Vagina (tissue), 2 donors: Measurements from ENCODE around the gene MACF1. TPM values are rescaled to one million over a fixed set of nuclear protein-coding genes. Genes with fewer than 3 reads are reported as not detected.

Source experiments
- DNase-seq, 2 donors: peaks; one replicate each; pipeline ENCODE4 v3.0.0-alpha.2; 2017; ENCODE audit errors: extremely low spot score in 2 of 2
- H3K27ac ChIP-seq: fragments of 200-600 bp; sonication (generic); one replicate; pipeline ENCODE4 v1.5.1; 2019
- H3K27me3 ChIP-seq: fragments of 200-600 bp; sonication (generic); one replicate; pipeline ENCODE4 v1.5.1; 2019
- H3K36me3 ChIP-seq, 2 donors: fragments of 200-600 bp; sonication (generic); one replicate each; pipeline ENCODE4 v1.5.1; 2017 to 2019
- H3K4me1 ChIP-seq: fragments of 200-600 bp; sonication (generic); one replicate; pipeline ENCODE4 v1.5.1; 2019
- H3K4me3 ChIP-seq, 2 donors: fragments of 200-600 bp; sonication (generic); 1 replicate in 1 of 2; 2 replicates in 1 of 2; pipeline ENCODE4 v1.5.1; 2016 to 2019
- H3K9me3 ChIP-seq: fragments of 200-600 bp; sonication (generic); one replicate; pipeline ENCODE4 v1.5.1; 2019
- CTCF ChIP-seq, 3 experiments: fragments of 450-650 bp in 2 of 3; fragments of 200-600 bp in 1 of 3; sonication (generic) in 1 of 3; IDR thresholded peaks; one replicate each; pipeline ENCODE4 v1.5.1; 2017 to 2019; ENCODE audit warnings: antibody characterized with exemption in 3 of 3, mild to moderate bottlenecking in 2 of 3, moderate library complexity in 2 of 3
- POLR2A ChIP-seq, 2 donors: fragments of 450-650 bp; IDR thresholded peaks; one replicate each; pipeline ENCODE4 v1.6.1; 2017; ENCODE audit warnings: antibody characterized with exemption in 2 of 2, mild to moderate bottlenecking in 2 of 2, moderate library complexity in 2 of 2
- POLR2AphosphoS5 ChIP-seq, 2 donors: sonication (generic); formaldehyde crosslinking; IDR thresholded peaks; one replicate each; pipeline ENCODE4 v1.9.0; 2017; ENCODE audit warnings: antibody characterized with exemption in 2 of 2, mild to moderate bottlenecking in 2 of 2, low read depth in 1 of 2; ENCODE audit not compliant: insufficient read depth in 1 of 2
- intact Hi-C: fragments of 100-400 bp; cut with DNase I; formaldehyde crosslinking; loops from one replicate; pipeline ENCODE4 v1.15.1; 2023
- total RNA-seq: library from RNA; depleted of rRNA; stranded (reverse); fragments of >200 nt; gene quantifications from one replicate; pipeline ENCODE4 v1.2.3, GENCODE V29; 2016

The MACF1 gene
- total RNA-seq, 1 donor from 2014 or later = 291 TPM

- TF ChIP-seq CTCF (IDR thresholded peaks at IDR 0.05) = no peak
- no peak for TF ChIP-seq POLR2AphosphoS5 (IDR thresholded peaks at IDR 0.05; ENCODE audit: insufficient read depth in 1 of 2, low read depth in 1 of 2)
- no peak for TF ChIP-seq POLR2A (IDR thresholded peaks at IDR 0.05)
- DNase-seq = no peak
- H3K9me3 ChIP-seq = no peaks in the 10 kb centered on the region
- intact Hi-C loops = no loop called here
- H3K36me3 ChIP-seq = peaks cover 0 to 16% of the 10 kb centered on the region in 2 donors
- H3K27me3 ChIP-seq = no peaks in the 10 kb centered on the region
- H3K4me3 ChIP-seq = no peak overlapping the region
- peaks cover 18% of the 10 kb centered on the region for H3K4me1 ChIP-seq
- H3K27ac ChIP-seq = no peak overlapping the region
Observed at GRCh38 chr1:39261712-39262221, 57.3 kb downstream of the MACF1 start.

GRCh38 chr1:39262802-39263201 lies 58.3 kb downstream of the MACF1 start:
- intact Hi-C loops = no loop called here
- Histone ChIP-seq H3K27ac (no peak overlapping the region), H3K4me3 (no peak overlapping the region), H3K36me3 (peaks cover 0 to 14% of the 10 kb centered on the region in 2 donors), H3K9me3 (no peaks in the 10 kb centered on the region), H3K4me1 (peaks cover 27% of the 10 kb centered on the region), H3K27me3 (no peaks in the 10 kb centered on the region)
- TF ChIP-seq POLR2AphosphoS5 (IDR thresholded peaks at IDR 0.05; ENCODE audit: insufficient read depth in 1 of 2, low read depth in 1 of 2) (no peak), POLR2A (IDR thresholded peaks at IDR 0.05) (no peak), CTCF (IDR thresholded peaks at IDR 0.05) (no peak)
- DNase-seq = no peak

GRCh38 chr1:39266269-39266668 lies 61.8 kb downstream of the MACF1 start:
- Histone ChIP-seq H3K9me3 (no peaks in the 10 kb centered on the region), H3K36me3 (no peaks in the 10 kb centered on the region), H3K4me1 (peaks cover 50% of the 10 kb centered on the region), H3K27me3 (no peaks in the 10 kb centered on the region), H3K27ac (peak overlapping the region; percentile 90), H3K4me3 (no peak overlapping the region)
- DNase-seq = no peak
- intact Hi-C loops = no loop called here
- TF ChIP-seq CTCF (IDR thresholded peaks at IDR 0.05) (no peak), POLR2AphosphoS5 (IDR thresholded peaks at IDR 0.05; ENCODE audit: insufficient read depth in 1 of 2, low read depth in 1 of 2) (peak in 1 of 2 donors; percentile 16)

- intact Hi-C loops = no loop called here
- Histone ChIP-seq H3K27ac (peak overlapping the region; percentile 90), H3K9me3 (no peaks in the 10 kb centered on the region), H3K4me1 (peaks cover 55% of the 10 kb centered on the region), H3K4me3 (no peak overlapping the region), H3K27me3 (no peaks in the 10 kb centered on the region), H3K36me3 (no peaks in the 10 kb centered on the region)
- DNase-seq = no peak
- TF ChIP-seq POLR2AphosphoS5 (IDR thresholded peaks at IDR 0.05; ENCODE audit: insufficient read depth in 1 of 2, low read depth in 1 of 2) (no peak), POLR2A (IDR thresholded peaks at IDR 0.05) (no peak), CTCF (IDR thresholded peaks at IDR 0.05) (no peak)
Observed at GRCh38 chr1:39266792-39267191, 62.3 kb downstream of the MACF1 start.

GRCh38 chr1:39268112-39268581 lies 63.7 kb downstream of the MACF1 start:
- no peak for DNase-seq
- Histone ChIP-seq H3K27ac (peak overlapping the region; percentile 90), H3K27me3 (no peaks in the 10 kb centered on the region), H3K36me3 (no peaks in the 10 kb centered on the region), H3K4me3 (peak overlapping the region; percentile 35 to 40), H3K4me1 (peaks cover 69% of the 10 kb centered on the region), H3K9me3 (no peaks in the 10 kb centered on the region)
- no peak for TF ChIP-seq CTCF (IDR thresholded peaks at IDR 0.05)
- TF ChIP-seq POLR2A (IDR thresholded peaks at IDR 0.05) = peak in 1 of 2 donors; percentile 17
- TF ChIP-seq POLR2AphosphoS5 (IDR thresholded peaks at IDR 0.05; ENCODE audit: insufficient read depth in 1 of 2, low read depth in 1 of 2) = peak; percentile 16 to 84
- intact Hi-C loops = no loop called here
